Thymus (tissue), 11 donors: Measurements from ENCODE around the gene GTSF1L. TPM values are rescaled to one million over a fixed set of nuclear protein-coding genes. Genes with fewer than 3 reads are reported as not detected.

Experiments
- DNase-seq, 9 donors: peaks; one replicate each; pipeline ENCODE4 v3.0.0-alpha.2; 2013; ENCODE audit warnings: low spot score in 9 of 9, low read depth in 6 of 9, missing footprints in 1 of 9
- H3K27ac ChIP-seq, 2 donors: one replicate each; pipeline ENCODE4 v1.5.1; 2013; ENCODE audit warnings: control low read depth in 1 of 2, low read depth in 1 of 2, low read length in 1 of 2, mild to moderate bottlenecking in 1 of 2, moderate library complexity in 1 of 2
- H3K27me3 ChIP-seq, 2 donors: one replicate each; pipeline ENCODE4 v1.5.1; 2013; ENCODE audit warnings: low read length in 1 of 2; ENCODE audit not compliant: control insufficient read depth in 2 of 2, insufficient read depth in 1 of 2
- H3K36me3 ChIP-seq, 2 donors: one replicate each; pipeline ENCODE4 v1.5.1; 2013; ENCODE audit warnings: low read length in 1 of 2, mild to moderate bottlenecking in 1 of 2, moderate library complexity in 1 of 2; ENCODE audit not compliant: control insufficient read depth in 2 of 2, insufficient read depth in 2 of 2
- H3K4me1 ChIP-seq, 2 donors: one replicate each; pipeline ENCODE4 v1.5.1; 2013; ENCODE audit warnings: low read length in 2 of 2; ENCODE audit not compliant: control insufficient read depth in 2 of 2, insufficient read depth in 2 of 2
- H3K4me3 ChIP-seq, 2 donors: one replicate each; pipeline ENCODE4 v1.5.1; 2013; ENCODE audit warnings: low read length in 2 of 2, control low read depth in 1 of 2, mild to moderate bottlenecking in 1 of 2
- H3K9me3 ChIP-seq, 2 donors: one replicate each; pipeline ENCODE4 v1.5.1; 2013; ENCODE audit warnings: low read length in 1 of 2, mild to moderate bottlenecking in 1 of 2; ENCODE audit not compliant: control insufficient read depth in 2 of 2, insufficient read depth in 1 of 2
- WGBS: extraction: QIAGEN DNeasy Blood & Tissue Kit; methylation state at CpG from one replicate; pipeline ENCODE4 v1.1.7; 2013; 5-methylcytosine and 5-hydroxymethylcytosine counted together
- polyA plus RNA-seq: library from polyadenylated mRNA; stranded (reverse); fragments of 200-250 nt; gene quantifications from one replicate; pipeline ENCODE4 v1.2.3, GENCODE V29; 2013
- total RNA-seq: library from RNA; stranded (reverse); fragments of 120-200 nt; gene quantifications from one replicate; pipeline ENCODE4 v1.2.4, GENCODE V29; 2013
- donor health status: healthy.

Gene GTSF1L
- total and polyA plus RNA-seq, 2 donors: 0.14 to 0.75 TPM

- Histone ChIP-seq H3K27ac (no peak overlapping the region), H3K9me3 (no peaks in the 10 kb centered on the region), H3K4me1 (peaks cover 8 to 26% of the 10 kb centered on the region in 2 donors), H3K36me3 (no peaks in the 10 kb centered on the region), H3K27me3 (peaks cover 0 to 25% of the 10 kb centered on the region in 2 donors), H3K4me3 (no peak overlapping the region)
- DNase-seq: peak in 6 of 9 donors; percentile 27 to 68 (median 52)
- WGBS: 11% methylated on average over 23 of the region's 23 CpGs
These were observed 23.0 kb upstream of the GTSF1L start for GRCh38 chr20:43749734-43750294.

GRCh38 chr20:43748274-43748673 is 21.5 kb upstream of the GTSF1L start:
- Histone ChIP-seq H3K36me3 (no peaks in the 10 kb centered on the region), H3K4me3 (no peak overlapping the region), H3K27ac (no peak overlapping the region), H3K4me1 (peaks cover 8 to 26% of the 10 kb centered on the region in 2 donors), H3K9me3 (no peaks in the 10 kb centered on the region), H3K27me3 (peaks cover 2 to 31% of the 10 kb centered on the region in 2 donors)
- DNase-seq: no peak
- 100% methylated on average over 1 of the region's 1 CpG for WGBS

GRCh38 chr20:43746344-43747137 is 19.7 kb upstream of the GTSF1L start:
- no peak overlapping the region for H3K27ac ChIP-seq

GRCh38 chr20:43744966-43745730 is 18.3 kb upstream of the GTSF1L start:
- Histone ChIP-seq H3K9me3 (no peaks in the 10 kb centered on the region), H3K27ac (no peak overlapping the region), H3K4me1 (peaks cover 0 to 2% of the 10 kb centered on the region in 2 donors), H3K4me3 (no peak overlapping the region), H3K27me3 (peaks cover 2 to 37% of the 10 kb centered on the region in 2 donors), H3K36me3 (no peaks in the 10 kb centered on the region)
- WGBS: 55% methylated on average over 12 of the region's 12 CpGs
- DNase-seq: no peak

More at GRCh38 chr20:43746344-43747137, 19.7 kb upstream of the GTSF1L start:
- H3K4me3 ChIP-seq: no peak overlapping the region
- peaks cover 7 to 16% of the 10 kb centered on the region in 2 donors for H3K4me1 ChIP-seq
- H3K9me3 ChIP-seq: no peaks in the 10 kb centered on the region
- peaks cover 2 to 35% of the 10 kb centered on the region in 2 donors for H3K27me3 ChIP-seq
- WGBS: 70% methylated on average over 12 of the region's 12 CpGs
- DNase-seq: no peak
- H3K36me3 ChIP-seq: no peaks in the 10 kb centered on the region

- Histone ChIP-seq H3K4me1 (peaks cover 0 to 2% of the 10 kb centered on the region in 2 donors), H3K36me3 (no peaks in the 10 kb centered on the region), H3K4me3 (no peak overlapping the region), H3K9me3 (no peaks in the 10 kb centered on the region), H3K27me3 (peaks cover 2 to 32% of the 10 kb centered on the region in 2 donors), H3K27ac (no peak overlapping the region)
- 81% methylated on average over 9 of the region's 9 CpGs for WGBS
- no peak for DNase-seq
These were observed 17.4 kb upstream of the GTSF1L start for GRCh38 chr20:43744151-43744611.

- Histone ChIP-seq H3K36me3 (no peaks in the 10 kb centered on the region), H3K4me3 (no peak overlapping the region), H3K27ac (no peak overlapping the region), H3K27me3 (peaks cover 2 to 17% of the 10 kb centered on the region in 2 donors), H3K9me3 (no peaks in the 10 kb centered on the region), H3K4me1 (peaks cover 0 to 2% of the 10 kb centered on the region in 2 donors)
- 98% methylated on average over 3 of the region's 3 CpGs for WGBS
- no peak for DNase-seq
These were observed 13.8 kb upstream of the GTSF1L start for GRCh38 chr20:43740642-43741041.

GRCh38 chr20:43739148-43739749 is 12.4 kb upstream of the GTSF1L start:
- H3K4me3 ChIP-seq: no peak overlapping the region
- peaks cover 2 to 12% of the 10 kb centered on the region in 2 donors for H3K27me3 ChIP-seq
- H3K4me1 ChIP-seq: no peaks in the 10 kb centered on the region
- no peaks in the 10 kb centered on the region for H3K9me3 ChIP-seq
- no peak overlapping the region for H3K27ac ChIP-seq
- no peak for DNase-seq
- H3K36me3 ChIP-seq: no peaks in the 10 kb centered on the region
- 93% methylated on average over 9 of the region's 9 CpGs for WGBS

- Histone ChIP-seq H3K27ac (no peak overlapping the region), H3K27me3 (peaks cover 0 to 4% of the 10 kb centered on the region in 2 donors), H3K9me3 (no peaks in the 10 kb centered on the region), H3K4me3 (no peak overlapping the region), H3K4me1 (no peaks in the 10 kb centered on the region), H3K36me3 (no peaks in the 10 kb centered on the region)
- DNase-seq: no peak
- WGBS: 98% methylated on average over 7 of the region's 7 CpGs
These were observed 11.1 kb upstream of the GTSF1L start for GRCh38 chr20:43737925-43738324.
